Pancreas (tissue), 10 donors: ENCODE data around the gene CAMSAP1. TPM values are rescaled to one million over a fixed set of nuclear protein-coding genes. Genes with fewer than 3 reads are reported as not detected.

Source experiments
- ATAC-seq, 4 donors: fragments of 200-7000 bp; cut with Tn5 transposase; one replicate each; pipeline versions ENCODE4 v1.8.0 to v1.9.1; 2020; ENCODE audit warnings: mild to moderate bottlenecking in 4 of 4, moderate library complexity in 4 of 4
- DNase-seq, 6 donors: peaks; one replicate each; pipeline ENCODE4 v3.0.0-alpha.2; 2020
- FAIRE-seq: peaks from 2 replicates; lab custom pipeline; 2012; peaks lifted over from hg19 to GRCh38; lab: Jason Lieb, UNC
- H3K27ac ChIP-seq, 4 donors: fragments of 200-600 bp; sonication (generic); 1 replicate in 3 of 4; 2 replicates in 1 of 4; pipeline versions ENCODE4 v1.5.0 to v1.8.0; 2020
- H3K27me3 ChIP-seq, 4 donors: fragments of 200-600 bp; one replicate each; pipeline ENCODE4 v1.8.0; 2021
- H3K36me3 ChIP-seq, 3 donors: fragments of 200-600 bp; sonication (generic) in 1 of 3; one replicate each; pipeline versions ENCODE4 v1.5.0 to v1.8.0; 2020 to 2021
- H3K4me1 ChIP-seq, 3 donors: fragments of 200-600 bp; one replicate each; pipeline ENCODE4 v1.8.0; 2021
- H3K4me3 ChIP-seq, 4 donors: fragments of 200-600 bp; sonication (generic) in 2 of 4; one replicate each; pipeline versions ENCODE4 v1.5.0 to v1.8.0; 2020 to 2021
- H3K9me3 ChIP-seq, 4 donors: fragments of 200-600 bp; one replicate each; pipeline ENCODE4 v1.8.0; 2021
- WGBS, 2 donors: extraction: QIAGEN DNeasy Blood & Tissue Kit; methylation state at CpG; one replicate each; pipeline ENCODE4 v1.1.7; 2013; 5-methylcytosine and 5-hydroxymethylcytosine counted together
- intact Hi-C, 3 donors: fragments of 100-400 bp; cut with DNase I; formaldehyde crosslinking; loops; one replicate each; pipeline versions ENCODE4 v1.11.1 to v1.14.2; 2022
- polyA plus RNA-seq, 2 donors: library from polyadenylated mRNA; stranded (reverse); fragments of 200-250 nt; gene quantifications; one replicate each; pipeline ENCODE4 v1.2.3, GENCODE V29; 2013
- total RNA-seq, 6 donors: library from RNA; stranded (reverse); fragmentation: NEBNext Ultra II Directional in 4 of 6; extraction: Animal tissue kit (Norgen Biotek cat#: 25700) in 4 of 6; gene quantifications; one replicate each; pipeline versions ENCODE4 v1.2.1 to v1.2.4, GENCODE V29; 2021 to 2023
- TF ChIP-seq, protein P1 (sequence below), 4 donors: fragments of 200-600 bp; sonication (generic) in 3 of 4; IDR thresholded peaks; one replicate each; pipeline versions ENCODE4 v1.5.0 to v1.8.0; 2021; ENCODE audit warnings: antibody characterized with exemption in 4 of 4
- donor health status: healthy with polysubstance abuse.
- donor health status: DM: no; HTN: no; CAD: no; lungs with moderate emphysema.
- donor health status: DM: no; HTN: no; CAD: no.
- donor health status: control.
- donor health status: control.
- donor health status: Bipolar disorder and iron deficiency.
- donor health status: DM: yes; HTN: yes; CAD: no.
- donor health status: DM: no; HTN: no; CAD: no.
- donor health status: DM: no; HTN: no; CAD: no.
- donor health status: DM: yes; HTN: yes; CAD: no.

CAMSAP1 gene
- total and polyA plus RNA-seq, 8 donors = 3.8 to 20.1 (median 12.7) TPM

DNA sequence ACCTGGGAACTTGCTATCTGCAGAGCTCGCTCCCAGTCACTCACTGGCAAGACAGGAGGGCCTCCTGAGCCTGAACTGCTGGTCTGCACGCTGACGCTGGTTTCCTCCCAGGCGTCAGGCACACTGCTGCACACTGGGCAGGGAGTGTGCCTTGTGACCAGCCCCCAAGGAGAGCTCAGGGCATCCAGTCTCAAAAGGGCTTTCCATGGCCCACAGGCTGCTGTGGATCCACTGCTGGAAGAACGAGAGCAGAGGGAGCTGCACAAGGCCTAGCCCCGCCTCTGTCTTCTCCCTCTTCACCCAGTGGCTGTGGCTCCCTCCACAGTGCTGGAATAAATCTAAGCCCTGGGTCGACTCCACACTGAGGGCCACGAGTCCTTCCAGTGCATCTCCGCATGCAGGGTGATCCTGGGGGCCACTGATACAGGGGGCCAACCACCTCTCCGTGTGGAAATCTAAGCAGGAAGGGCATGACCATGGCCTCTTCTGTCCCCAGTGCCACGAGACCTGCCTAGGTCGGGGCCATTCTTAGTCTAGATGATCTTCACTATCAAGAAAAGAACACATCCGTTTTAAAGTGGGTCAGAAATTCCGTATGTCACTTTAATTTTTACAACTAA lies 93.6 kb downstream of the CAMSAP1 start:
- intact Hi-C loops = no loop called here
- Histone ChIP-seq H3K27ac (no peak overlapping the region), H3K4me1 (no peaks in the 10 kb centered on the region), H3K9me3 (no peaks in the 10 kb centered on the region), H3K27me3 (no peaks in the 10 kb centered on the region), H3K36me3 (peaks cover 0 to 74% (median 17%) of the 10 kb centered on the region in 3 donors), H3K4me3 (no peak overlapping the region)
- FAIRE-seq (no peak), ATAC-seq (no peak), DNase-seq (peak in 2 of 6 donors; percentile 11 to 27)
- TF ChIP-seq, protein P1, sequence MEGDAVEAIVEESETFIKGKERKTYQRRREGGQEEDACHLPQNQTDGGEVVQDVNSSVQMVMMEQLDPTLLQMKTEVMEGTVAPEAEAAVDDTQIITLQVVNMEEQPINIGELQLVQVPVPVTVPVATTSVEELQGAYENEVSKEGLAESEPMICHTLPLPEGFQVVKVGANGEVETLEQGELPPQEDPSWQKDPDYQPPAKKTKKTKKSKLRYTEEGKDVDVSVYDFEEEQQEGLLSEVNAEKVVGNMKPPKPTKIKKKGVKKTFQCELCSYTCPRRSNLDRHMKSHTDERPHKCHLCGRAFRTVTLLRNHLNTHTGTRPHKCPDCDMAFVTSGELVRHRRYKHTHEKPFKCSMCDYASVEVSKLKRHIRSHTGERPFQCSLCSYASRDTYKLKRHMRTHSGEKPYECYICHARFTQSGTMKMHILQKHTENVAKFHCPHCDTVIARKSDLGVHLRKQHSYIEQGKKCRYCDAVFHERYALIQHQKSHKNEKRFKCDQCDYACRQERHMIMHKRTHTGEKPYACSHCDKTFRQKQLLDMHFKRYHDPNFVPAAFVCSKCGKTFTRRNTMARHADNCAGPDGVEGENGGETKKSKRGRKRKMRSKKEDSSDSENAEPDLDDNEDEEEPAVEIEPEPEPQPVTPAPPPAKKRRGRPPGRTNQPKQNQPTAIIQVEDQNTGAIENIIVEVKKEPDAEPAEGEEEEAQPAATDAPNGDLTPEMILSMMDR (IDR thresholded peaks at IDR 0.05) = no peak
- 87 to 91% methylated on average over 14 of the region's 14 CpGs for WGBS, 2 donors

DNA sequence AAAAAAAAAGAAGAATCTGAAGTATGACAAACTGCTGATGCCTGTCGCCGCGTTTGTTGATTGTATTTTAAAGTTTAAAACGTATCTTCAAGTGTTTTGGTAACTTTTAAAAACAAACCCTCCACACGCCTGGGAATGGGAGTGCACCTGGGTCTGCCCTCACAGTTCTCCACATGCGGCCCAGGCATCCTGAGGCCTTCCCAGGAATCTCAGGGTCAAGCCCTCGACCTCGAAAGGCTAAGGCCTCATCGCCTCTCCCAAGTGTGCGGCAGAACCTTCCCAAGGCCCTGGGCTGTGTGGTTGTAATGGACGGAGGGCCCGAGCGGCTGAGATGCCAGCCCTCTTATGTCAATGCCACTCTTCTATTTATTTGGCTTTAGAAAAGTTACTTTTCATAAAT lies 94.4 kb downstream of the CAMSAP1 start:
- TF ChIP-seq, protein P1 (IDR thresholded peaks at IDR 0.05) = no peak
- no peak for FAIRE-seq
- DNase-seq = no peak
- H3K27ac ChIP-seq = no peak overlapping the region
- intact Hi-C loops = no loop called here
- peaks cover 0 to 66% (median 15%) of the 10 kb centered on the region in 3 donors for H3K36me3 ChIP-seq
- 95 to 98% methylated on average over 13 of the region's 13 CpGs for WGBS, 2 donors
- ATAC-seq = no peak
- H3K27me3 ChIP-seq = no peaks in the 10 kb centered on the region
- H3K4me1 ChIP-seq = no peaks in the 10 kb centered on the region
- no peak overlapping the region for H3K4me3 ChIP-seq
- H3K9me3 ChIP-seq = no peaks in the 10 kb centered on the region

DNA sequence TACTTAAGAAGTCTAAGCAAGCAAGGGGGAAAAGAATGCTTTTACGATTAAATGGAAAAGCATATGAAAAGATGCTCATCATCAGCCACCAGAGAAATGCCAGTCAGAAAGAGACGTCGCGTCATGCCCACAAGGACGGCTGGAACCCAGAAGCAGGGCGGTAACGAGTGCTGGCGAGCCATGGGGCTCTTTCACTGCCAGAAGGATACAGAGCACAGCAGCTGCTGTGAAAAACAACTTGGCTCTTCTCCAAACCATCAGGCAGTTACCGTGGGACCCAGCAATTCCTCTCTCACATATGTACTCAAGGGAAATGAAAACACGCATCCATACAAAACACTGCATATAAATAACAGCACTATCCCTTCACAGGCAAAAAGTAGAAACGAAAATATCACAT lies 95.5 kb downstream of the CAMSAP1 start:
- FAIRE-seq (no peak), ATAC-seq (no peak), DNase-seq (no peak)
- WGBS, 2 donors = 90 to 95% methylated on average over 11 of the region's 11 CpGs
- no peaks in the 10 kb centered on the region for H3K9me3 ChIP-seq
- TF ChIP-seq, protein P1 (IDR thresholded peaks at IDR 0.05) = no peak
- no peaks in the 10 kb centered on the region for H3K4me1 ChIP-seq
- no peak overlapping the region for H3K4me3 ChIP-seq
- peaks cover 0 to 58% (median 7%) of the 10 kb centered on the region in 3 donors for H3K36me3 ChIP-seq
- intact Hi-C loops = no loop called here
- H3K27ac ChIP-seq = no peak overlapping the region
- H3K27me3 ChIP-seq = no peaks in the 10 kb centered on the region

DNA sequence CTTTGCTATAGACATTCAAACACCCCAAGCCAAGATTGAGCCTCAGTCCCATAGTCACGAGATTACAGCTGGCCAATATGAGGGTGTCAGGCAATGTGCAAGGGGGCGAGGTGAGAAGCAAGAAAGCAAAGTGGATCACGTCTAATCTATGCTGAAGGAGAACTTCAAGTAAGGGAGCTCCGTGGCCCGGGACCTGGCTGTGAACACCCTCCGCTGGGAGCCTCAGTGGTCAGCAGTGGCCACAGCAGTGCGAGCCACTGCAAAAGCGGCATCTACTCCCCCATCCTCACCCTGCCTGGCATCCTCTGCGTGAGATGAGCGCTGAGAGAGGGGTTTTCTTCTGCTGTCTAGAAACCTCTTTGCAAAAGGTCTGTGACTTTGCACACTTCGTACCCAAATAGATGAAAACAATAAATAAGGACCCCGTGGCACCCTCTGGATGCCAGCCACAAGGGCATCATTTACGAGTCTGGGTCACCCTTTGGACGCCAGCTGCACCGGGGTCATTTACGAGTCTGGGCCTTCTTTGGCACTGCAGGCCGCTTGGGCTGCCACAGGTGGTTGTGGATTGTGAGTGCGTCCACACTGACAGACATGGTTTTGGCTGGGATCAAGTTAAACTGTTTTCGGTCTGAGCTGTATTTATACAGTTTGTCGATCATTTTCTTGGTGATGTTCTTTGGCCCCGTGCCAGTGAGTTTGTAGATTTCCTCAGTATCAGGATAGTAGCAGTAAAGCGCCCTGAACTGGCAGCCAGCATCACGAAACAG lies 96.4 kb downstream of the CAMSAP1 start:
- ATAC-seq = no peak

More for the DNA sequence above, 96.4 kb downstream of the CAMSAP1 start:
- no peaks in the 10 kb centered on the region for H3K4me1 ChIP-seq
- FAIRE-seq (no peak), DNase-seq (peak in 2 of 6 donors; percentile 15 to 44)
- TF ChIP-seq, protein P1 (IDR thresholded peaks at IDR 0.05) = no peak
- H3K27me3 ChIP-seq = no peaks in the 10 kb centered on the region
- H3K9me3 ChIP-seq = no peaks in the 10 kb centered on the region
- intact Hi-C loops = no loop called here
- H3K4me3 ChIP-seq = no peak overlapping the region
- peaks cover 0 to 50% (median 7%) of the 10 kb centered on the region in 3 donors for H3K36me3 ChIP-seq
- WGBS, 2 donors = 94 to 97% methylated on average over 23 of the region's 23 CpGs
- no peak overlapping the region for H3K27ac ChIP-seq
